HepG2 (cell line): Measurements from ENCODE around the gene ZCCHC4.

ENCODE experiments used
- FOXK2 ChIP-seq: fragments of 450-650 bp; IDR thresholded peaks from 2 replicates; pipeline ENCODE4 v1.6.1; 2016
- MZF1 ChIP-seq: sonication (generic); formaldehyde crosslinking; IDR thresholded peaks from 2 replicates; pipeline ENCODE4 v1.8.1; 2023; ENCODE audit warnings: mild to moderate bottlenecking, missing genetic modification reagents, borderline replicate concordance
- PHB2 ChIP-seq: fragments of 450-650 bp; IDR thresholded peaks from 2 replicates; pipeline ENCODE4 v1.6.1; 2018; ENCODE audit not compliant: partially characterized antibody
- PHF20 ChIP-seq: sonication (generic); formaldehyde crosslinking; IDR thresholded peaks from 2 replicates; pipeline ENCODE4 v1.5.0; 2020; ENCODE audit warnings: mild to moderate bottlenecking, missing genetic modification reagents
- RAD51 ChIP-seq: fragments of 450-650 bp; IDR thresholded peaks from 2 replicates; pipeline ENCODE4 v1.6.1; 2016; ENCODE audit warnings: borderline replicate concordance
- ZNF75D ChIP-seq: sonication (generic); formaldehyde crosslinking; IDR thresholded peaks from 2 replicates; pipeline ENCODE4 v1.8.1; 2023; ENCODE audit warnings: missing genetic modification reagents, mild to moderate bottlenecking, borderline replicate concordance
- TF ChIP-seq, protein P1 (sequence below): sonication (generic); formaldehyde crosslinking; IDR thresholded peaks from 2 replicates; pipeline ENCODE4 v1.4.0; 2020; ENCODE audit warnings: missing genetic modification reagents, borderline replicate concordance
- TF ChIP-seq, protein P2 (sequence below): sonication (generic); formaldehyde crosslinking; IDR thresholded peaks from 2 replicates; pipeline ENCODE4 v1.4.0; 2020; ENCODE audit warnings: missing genetic modification reagents
- TF ChIP-seq, protein P3 (sequence below): sonication (generic); formaldehyde crosslinking; IDR thresholded peaks from 2 replicates; pipeline ENCODE4 v1.5.0; 2020; ENCODE audit warnings: mild to moderate bottlenecking, missing genetic modification reagents, moderate library complexity

DNA sequence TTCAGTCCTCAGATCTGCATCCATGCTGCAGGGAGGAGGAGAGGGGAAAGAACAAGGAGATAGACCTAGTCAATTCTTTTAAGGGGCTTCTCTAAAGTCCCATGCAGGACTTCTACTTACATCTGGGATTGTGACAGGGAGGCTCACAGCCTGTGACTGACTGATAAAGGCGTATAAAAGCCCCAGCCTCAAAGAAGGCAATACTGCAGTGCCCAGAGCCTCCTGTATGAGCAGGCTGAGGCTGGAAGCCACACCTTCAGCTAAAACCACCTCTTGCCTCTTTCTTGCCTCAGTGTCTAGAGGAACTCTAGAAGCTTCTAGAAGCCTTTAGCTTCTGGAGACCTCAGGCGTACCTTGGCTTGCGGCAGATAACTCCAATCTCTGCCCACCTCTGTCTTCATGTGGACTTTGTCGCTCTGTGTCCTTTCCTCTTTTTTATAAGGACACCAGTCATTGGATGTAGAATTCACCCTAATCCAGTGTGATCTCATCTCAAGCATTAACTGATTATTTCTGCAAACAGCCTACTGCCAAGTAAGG lies 6.0 kb upstream of the ZCCHC4 start:
- no peak for TF ChIP-seq ZNF75D (CRISPR knock-in tag)
- no peak for TF ChIP-seq FOXK2
- TF ChIP-seq, protein P1, sequence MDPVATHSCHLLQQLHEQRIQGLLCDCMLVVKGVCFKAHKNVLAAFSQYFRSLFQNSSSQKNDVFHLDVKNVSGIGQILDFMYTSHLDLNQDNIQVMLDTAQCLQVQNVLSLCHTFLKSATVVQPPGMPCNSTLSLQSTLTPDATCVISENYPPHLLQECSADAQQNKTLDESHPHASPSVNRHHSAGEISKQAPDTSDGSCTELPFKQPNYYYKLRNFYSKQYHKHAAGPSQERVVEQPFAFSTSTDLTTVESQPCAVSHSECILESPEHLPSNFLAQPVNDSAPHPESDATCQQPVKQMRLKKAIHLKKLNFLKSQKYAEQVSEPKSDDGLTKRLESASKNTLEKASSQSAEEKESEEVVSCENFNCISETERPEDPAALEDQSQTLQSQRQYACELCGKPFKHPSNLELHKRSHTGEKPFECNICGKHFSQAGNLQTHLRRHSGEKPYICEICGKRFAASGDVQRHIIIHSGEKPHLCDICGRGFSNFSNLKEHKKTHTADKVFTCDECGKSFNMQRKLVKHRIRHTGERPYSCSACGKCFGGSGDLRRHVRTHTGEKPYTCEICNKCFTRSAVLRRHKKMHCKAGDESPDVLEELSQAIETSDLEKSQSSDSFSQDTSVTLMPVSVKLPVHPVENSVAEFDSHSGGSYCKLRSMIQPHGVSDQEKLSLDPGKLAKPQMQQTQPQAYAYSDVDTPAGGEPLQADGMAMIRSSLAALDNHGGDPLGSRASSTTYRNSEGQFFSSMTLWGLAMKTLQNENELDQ (CRISPR knock-in tag): no peak
- TF ChIP-seq PHF20 (CRISPR knock-in tag): no peak
- TF ChIP-seq, protein P2, sequence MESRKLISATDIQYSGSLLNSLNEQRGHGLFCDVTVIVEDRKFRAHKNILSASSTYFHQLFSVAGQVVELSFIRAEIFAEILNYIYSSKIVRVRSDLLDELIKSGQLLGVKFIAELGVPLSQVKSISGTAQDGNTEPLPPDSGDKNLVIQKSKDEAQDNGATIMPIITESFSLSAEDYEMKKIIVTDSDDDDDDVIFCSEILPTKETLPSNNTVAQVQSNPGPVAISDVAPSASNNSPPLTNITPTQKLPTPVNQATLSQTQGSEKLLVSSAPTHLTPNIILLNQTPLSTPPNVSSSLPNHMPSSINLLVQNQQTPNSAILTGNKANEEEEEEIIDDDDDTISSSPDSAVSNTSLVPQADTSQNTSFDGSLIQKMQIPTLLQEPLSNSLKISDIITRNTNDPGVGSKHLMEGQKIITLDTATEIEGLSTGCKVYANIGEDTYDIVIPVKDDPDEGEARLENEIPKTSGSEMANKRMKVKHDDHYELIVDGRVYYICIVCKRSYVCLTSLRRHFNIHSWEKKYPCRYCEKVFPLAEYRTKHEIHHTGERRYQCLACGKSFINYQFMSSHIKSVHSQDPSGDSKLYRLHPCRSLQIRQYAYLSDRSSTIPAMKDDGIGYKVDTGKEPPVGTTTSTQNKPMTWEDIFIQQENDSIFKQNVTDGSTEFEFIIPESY: no peak
- no peak for TF ChIP-seq MZF1 (CRISPR knock-in tag)
- no peak for TF ChIP-seq PHB2
- no peak for TF ChIP-seq RAD51
- TF ChIP-seq, protein P3, sequence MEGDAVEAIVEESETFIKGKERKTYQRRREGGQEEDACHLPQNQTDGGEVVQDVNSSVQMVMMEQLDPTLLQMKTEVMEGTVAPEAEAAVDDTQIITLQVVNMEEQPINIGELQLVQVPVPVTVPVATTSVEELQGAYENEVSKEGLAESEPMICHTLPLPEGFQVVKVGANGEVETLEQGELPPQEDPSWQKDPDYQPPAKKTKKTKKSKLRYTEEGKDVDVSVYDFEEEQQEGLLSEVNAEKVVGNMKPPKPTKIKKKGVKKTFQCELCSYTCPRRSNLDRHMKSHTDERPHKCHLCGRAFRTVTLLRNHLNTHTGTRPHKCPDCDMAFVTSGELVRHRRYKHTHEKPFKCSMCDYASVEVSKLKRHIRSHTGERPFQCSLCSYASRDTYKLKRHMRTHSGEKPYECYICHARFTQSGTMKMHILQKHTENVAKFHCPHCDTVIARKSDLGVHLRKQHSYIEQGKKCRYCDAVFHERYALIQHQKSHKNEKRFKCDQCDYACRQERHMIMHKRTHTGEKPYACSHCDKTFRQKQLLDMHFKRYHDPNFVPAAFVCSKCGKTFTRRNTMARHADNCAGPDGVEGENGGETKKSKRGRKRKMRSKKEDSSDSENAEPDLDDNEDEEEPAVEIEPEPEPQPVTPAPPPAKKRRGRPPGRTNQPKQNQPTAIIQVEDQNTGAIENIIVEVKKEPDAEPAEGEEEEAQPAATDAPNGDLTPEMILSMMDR (CRISPR knock-in tag): no peak
